Activated CD8-positive, alpha-beta T cell treated with anti-CD3 and anti-CD28 coated beads, Interleukin-2, amount 10 ng/mL, durations not matched to agents 7 days and 5 days (primary cell): ENCODE results near the gene MCTP2. TPM values are rescaled to one million over a fixed set of nuclear protein-coding genes. Genes with fewer than 3 reads are reported as not detected.

Experiments used
- ATAC-seq: fragments of 150-1000 bp; cut with Tn5 transposase; one replicate; pipeline ENCODE4 v1.10.0; 2021; ENCODE audit warnings: moderate library complexity
- CTCF ChIA-PET: fragments of 350-600 bp; sonication (Branson Sonifier 250); formaldehyde crosslinking; loops from one replicate; lab custom pipeline; 2021; ENCODE audit warnings: antibody characterized with exemption; lab: Charles Lee
- POLR2A ChIA-PET: fragments of 350-600 bp; sonication (Branson Sonifier 250); formaldehyde crosslinking; loops from one replicate; lab custom pipeline; 2021; ENCODE audit warnings: antibody characterized with exemption; lab: Charles Lee
- DNase-seq: peaks from one replicate; pipeline ENCODE4 v3.0.0-alpha.2; 2020
- H3K27ac Mint-ChIP-seq: one replicate; pipeline ENCODE4 v1.8.0; 2021; ENCODE audit warnings: mild to moderate bottlenecking, mixed read lengths
- H3K27me3 Mint-ChIP-seq: one replicate; pipeline ENCODE4 v1.8.0; 2021; ENCODE audit warnings: low read depth, mixed read lengths
- H3K36me3 Mint-ChIP-seq: one replicate; pipeline ENCODE4 v1.8.0; 2021; ENCODE audit warnings: low read depth, mixed read lengths
- H3K4me1 Mint-ChIP-seq: one replicate; pipeline ENCODE4 v1.8.0; 2021; ENCODE audit warnings: low read depth, mixed read lengths
- H3K4me3 Mint-ChIP-seq: one replicate; pipeline ENCODE4 v1.8.0; 2021; ENCODE audit warnings: mild to moderate bottlenecking, mixed read lengths
- H3K9me3 Mint-ChIP-seq: one replicate; pipeline ENCODE4 v1.8.0; 2022; ENCODE audit warnings: mixed read lengths; ENCODE audit not compliant: insufficient read depth
- total RNA-seq, 2 experiments: library from RNA; stranded (reverse); gene quantifications; one replicate each; pipeline ENCODE4 v1.2.3, GENCODE V29; 2021

The MCTP2 gene
- total RNA-seq, 2 experiments from 2014 or later, result 26.2 to 26.9 TPM

DNA sequence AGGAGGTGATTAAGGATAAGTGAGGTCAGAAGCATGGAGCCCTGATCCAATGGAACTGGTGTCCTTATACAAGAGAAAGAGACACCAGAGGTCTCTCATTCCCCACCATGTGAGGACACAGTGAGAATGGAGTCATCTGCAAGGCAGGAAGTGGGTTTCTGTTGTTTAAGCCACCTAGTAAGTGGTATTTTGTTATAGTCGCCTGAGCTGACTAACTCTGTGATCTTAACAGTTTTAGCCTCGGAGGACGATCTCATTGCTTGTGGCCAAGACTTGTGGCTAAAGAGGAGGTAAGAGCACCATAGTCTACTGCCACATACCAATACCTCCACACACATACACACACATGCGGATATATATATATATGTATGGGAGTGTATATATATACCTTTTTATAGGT lies 73.8 kb downstream of the MCTP2 start:
- Mint-ChIP-seq H3K36me3 (peaks cover 79% of the 10 kb centered on the region), H3K27ac (peak overlapping the region; percentile 88), H3K9me3 (peaks cover 14% of the 10 kb centered on the region), H3K4me1 (peaks cover 70% of the 10 kb centered on the region), H3K4me3 (no peak overlapping the region), H3K27me3 (no peaks in the 10 kb centered on the region)
- CTCF ChIA-PET, result interaction anchor here (0.9 to 6.5 kb wide), 8 partner anchors 16 to 141 kb away, joined by 3 to 54 read pairs (median 14); partner anchors contain the start of gene MCTP2
- ATAC-seq (peak; percentile 87), DNase-seq (peak; percentile 78)
- POLR2A ChIA-PET, result interaction anchor here (0.7 to 4.8 kb wide), 7 partner anchors 10 to 75 kb away, joined by 3 to 37 read pairs (median 4); partner anchors contain the start of gene MCTP2

DNA sequence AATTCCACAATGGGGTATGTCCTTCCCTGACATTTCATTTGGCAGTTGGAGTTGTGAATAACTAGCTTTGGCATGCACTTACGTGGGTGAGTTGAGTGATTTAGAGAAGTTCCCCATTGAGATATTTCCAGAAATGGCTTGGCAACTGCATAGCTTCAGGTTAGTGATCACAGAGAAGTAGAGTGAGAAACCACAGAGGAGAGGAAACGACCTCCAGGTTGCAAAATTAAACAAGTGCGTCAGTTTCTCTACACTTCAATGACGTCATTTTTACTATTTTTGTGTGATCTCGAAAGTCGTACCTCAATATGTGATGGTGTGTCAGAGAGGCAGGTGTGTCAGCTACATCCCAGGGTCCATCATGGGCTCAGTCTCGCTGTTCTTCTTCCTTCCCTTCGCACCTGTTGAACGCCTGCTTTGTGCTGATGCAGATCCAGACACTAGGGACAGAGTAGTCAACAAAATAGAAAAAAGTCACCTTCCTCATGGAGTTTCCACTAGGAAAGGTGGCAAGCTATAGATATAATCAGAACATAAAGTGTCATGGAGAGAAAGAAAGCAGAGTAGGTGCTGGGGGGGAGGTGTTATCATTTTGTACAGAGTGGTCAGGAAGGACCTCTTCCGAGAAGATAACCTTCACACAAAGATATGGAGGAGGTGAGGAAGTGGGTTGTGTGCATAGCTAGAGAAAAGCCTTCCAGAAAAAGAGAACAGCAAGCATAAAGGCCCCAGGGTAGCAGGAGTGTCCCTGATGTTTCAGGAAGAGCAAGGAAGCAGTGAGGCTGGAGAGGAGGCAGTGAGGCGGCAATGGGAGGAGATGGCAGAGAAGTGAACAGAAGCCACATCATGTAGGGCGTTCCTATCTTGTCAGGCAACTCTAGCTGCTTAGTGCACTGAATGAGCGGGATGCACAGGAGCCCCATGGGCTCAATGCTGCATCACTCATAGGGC lies 75.6 kb downstream of the MCTP2 start:
- Mint-ChIP-seq H3K4me1 (peaks cover 66% of the 10 kb centered on the region), H3K36me3 (peaks cover 71% of the 10 kb centered on the region), H3K27ac (peak overlapping the region; percentile 88), H3K4me3 (peak overlapping the region; percentile 37), H3K9me3 (peaks cover 14% of the 10 kb centered on the region), H3K27me3 (no peaks in the 10 kb centered on the region)
- DNase-seq (peak; percentile 51), ATAC-seq (peak; percentile 38)
- POLR2A ChIA-PET, result interaction anchor here (1.5 to 4.8 kb wide), 5 partner anchors 16 to 76 kb away, joined by 3 to 37 read pairs (median 4); partner anchors contain the start of gene MCTP2
- CTCF ChIA-PET, result interaction anchor here (0.7 to 6.5 kb wide), 13 partner anchors 8 to 143 kb away, joined by 3 to 54 read pairs (median 4); partner anchors contain the start of gene MCTP2

GRCh38 chr15:94312946-94313345 lies 81.6 kb downstream of the MCTP2 start:
- H3K36me3 Mint-ChIP-seq, result peaks cover 52% of the 10 kb centered on the region
- no peak overlapping the region for H3K27ac Mint-ChIP-seq
- peaks cover 26% of the 10 kb centered on the region for H3K4me1 Mint-ChIP-seq

GRCh38 chr15:94314639-94315038 lies 83.3 kb downstream of the MCTP2 start:
- ChIA-PET CTCF (interaction anchor here (0.7 to 1.9 kb wide), 2 partner anchors 8 to 9 kb away, joined by 3 to 8 read pairs; no protein-coding TSS in a partner anchor), POLR2A (no interaction called here)
- no peak overlapping the region for H3K27ac Mint-ChIP-seq
- DNase-seq, result no peak
- no peaks in the 10 kb centered on the region for H3K27me3 Mint-ChIP-seq
- ATAC-seq, result no peak
- no peak overlapping the region for H3K4me3 Mint-ChIP-seq
- no peaks in the 10 kb centered on the region for H3K9me3 Mint-ChIP-seq
- H3K4me1 Mint-ChIP-seq, result peaks cover 15% of the 10 kb centered on the region
- peaks cover 52% of the 10 kb centered on the region for H3K36me3 Mint-ChIP-seq

More at GRCh38 chr15:94312946-94313345, 81.6 kb downstream of the MCTP2 start:
- no peak for ATAC-seq
- Mint-ChIP-seq H3K27me3 (no peaks in the 10 kb centered on the region), H3K4me3 (no peak overlapping the region), H3K9me3 (no peaks in the 10 kb centered on the region)
- CTCF ChIA-PET, result interaction anchor here (1.0 to 2.3 kb wide), 2 partner anchors 10 to 149 kb away, joined by 3 to 12 read pairs; no protein-coding TSS in a partner anchor
- POLR2A ChIA-PET, result no interaction called here
- DNase-seq, result no peak

DNA sequence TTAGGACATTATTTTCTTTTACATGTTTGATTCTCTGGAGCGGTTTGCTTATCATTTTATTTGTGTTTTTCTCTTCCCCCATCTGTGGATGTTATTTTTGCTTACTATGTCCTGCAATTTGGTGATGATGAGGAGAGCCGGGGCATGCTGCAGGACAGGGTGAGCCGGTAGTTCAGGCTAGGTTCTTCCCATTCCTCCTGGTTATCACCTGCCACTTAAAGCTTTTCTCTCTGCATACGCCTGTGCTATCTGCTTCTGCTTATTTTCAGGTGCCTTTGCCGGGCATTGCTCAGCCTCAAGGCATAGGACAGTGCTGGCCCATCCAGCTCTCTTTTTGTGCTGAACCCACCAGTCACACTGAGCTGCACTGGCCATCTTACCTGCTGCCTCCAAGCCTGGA lies 85.8 kb downstream of the MCTP2 start:
- H3K4me1 Mint-ChIP-seq, result peaks cover 6% of the 10 kb centered on the region
- no peaks in the 10 kb centered on the region for H3K27me3 Mint-ChIP-seq
- H3K27ac Mint-ChIP-seq, result no peak overlapping the region
- POLR2A ChIA-PET, result no interaction called here
- ATAC-seq (no peak), DNase-seq (no peak)
- CTCF ChIA-PET, result interaction anchor here (2.1 kb wide), 1 partner anchor 153 kb away, joined by 5 read pairs; no protein-coding TSS in a partner anchor
- no peaks in the 10 kb centered on the region for H3K9me3 Mint-ChIP-seq
- no peak overlapping the region for H3K4me3 Mint-ChIP-seq
- H3K36me3 Mint-ChIP-seq, result peaks cover 49% of the 10 kb centered on the region

DNA sequence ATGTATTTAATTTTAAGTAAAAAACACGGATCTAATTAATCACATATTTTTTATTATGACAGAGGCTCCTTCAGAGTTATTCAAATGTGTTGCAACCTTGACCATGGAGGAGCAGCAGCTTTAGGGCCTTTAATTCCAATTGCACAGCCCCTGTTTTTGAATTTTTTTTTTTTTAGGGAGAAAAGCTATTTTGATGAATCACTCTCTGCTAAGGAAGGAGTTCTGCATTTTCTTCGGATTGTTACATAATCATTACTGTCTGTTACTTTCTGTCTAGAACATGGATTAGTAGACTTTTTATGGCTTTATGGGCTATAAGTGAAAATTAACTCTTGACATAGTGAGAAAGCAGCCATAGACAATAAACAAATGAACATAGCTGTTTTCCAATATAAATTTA lies 90.8 kb downstream of the MCTP2 start:
- POLR2A ChIA-PET, result interaction anchor here (0.8 kb wide), 1 partner anchor 34 kb away, joined by 4 read pairs; no protein-coding TSS in a partner anchor
- peaks cover 42% of the 10 kb centered on the region for H3K36me3 Mint-ChIP-seq
- no peak overlapping the region for H3K27ac Mint-ChIP-seq
- DNase-seq (no peak), ATAC-seq (no peak)
- no peaks in the 10 kb centered on the region for H3K27me3 Mint-ChIP-seq
- H3K9me3 Mint-ChIP-seq, result no peaks in the 10 kb centered on the region
- CTCF ChIA-PET, result interaction anchor here (1.6 to 8.8 kb wide), 9 partner anchors 9 to 205 kb away, joined by 4 to 298 read pairs (median 39); partner anchors contain the start of gene MCTP2
- peaks cover 28% of the 10 kb centered on the region for H3K4me1 Mint-ChIP-seq
- H3K4me3 Mint-ChIP-seq, result no peak overlapping the region

GRCh38 chr15:94323076-94323475 lies 91.7 kb downstream of the MCTP2 start:
- Mint-ChIP-seq H3K27ac (no peak overlapping the region), H3K27me3 (no peaks in the 10 kb centered on the region), H3K9me3 (no peaks in the 10 kb centered on the region), H3K4me1 (peaks cover 28% of the 10 kb centered on the region), H3K4me3 (no peak overlapping the region), H3K36me3 (peaks cover 36% of the 10 kb centered on the region)
- no peak for ATAC-seq
- ChIA-PET CTCF (interaction anchor here (0.9 to 8.8 kb wide), 28 partner anchors 10 to 204 kb away, joined by 3 to 298 read pairs (median 6); partner anchors contain the start of gene MCTP2), POLR2A (interaction anchor here (1.1 to 1.8 kb wide), 2 partner anchors 17 to 92 kb away, joined by 3 to 11 read pairs; partner anchors contain the start of gene MCTP2)
- no peak for DNase-seq

DNA sequence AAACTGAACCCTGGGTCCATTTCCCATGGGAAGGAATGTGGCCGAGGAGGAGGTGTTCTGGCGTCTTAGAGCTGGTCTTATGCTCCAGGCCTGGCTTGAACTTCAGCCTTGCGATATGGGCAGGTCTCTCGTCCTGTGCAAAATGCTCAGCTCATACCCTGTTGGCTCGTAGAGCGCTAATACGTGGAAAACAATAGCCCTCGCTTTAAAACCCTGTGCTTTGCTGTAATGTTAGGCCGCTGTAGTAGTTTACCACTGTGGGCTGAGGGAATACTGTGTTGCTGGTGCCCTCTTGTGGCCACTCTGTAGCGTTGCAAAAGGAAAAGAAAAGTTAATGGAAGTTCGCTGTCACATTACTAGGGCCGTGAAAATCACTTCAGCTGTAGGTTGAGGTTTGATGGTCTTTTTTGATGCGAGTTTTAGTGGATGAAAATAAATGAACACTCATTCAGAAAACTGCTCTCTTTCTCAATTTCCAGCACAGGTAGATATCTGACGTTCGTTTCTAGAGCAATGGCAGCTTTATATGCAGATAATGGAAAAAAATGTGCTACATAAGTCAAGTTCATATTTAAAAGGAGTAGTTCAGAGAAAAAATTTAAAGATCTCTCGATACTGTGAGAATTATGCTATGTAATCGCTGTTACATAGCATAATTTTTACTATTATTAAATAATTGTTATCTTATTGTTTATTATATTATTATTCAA lies 92.9 kb downstream of the MCTP2 start:
- H3K4me1 Mint-ChIP-seq, result peaks cover 28% of the 10 kb centered on the region
- CTCF ChIA-PET, result interaction anchor here (0.6 to 8.8 kb wide), 42 partner anchors 9 to 1243 kb away, joined by 3 to 298 read pairs (median 4); partner anchors contain the start of gene MCTP2
- DNase-seq (peak; percentile 75), ATAC-seq (peak; percentile 78)
- H3K36me3 Mint-ChIP-seq, result peaks cover 31% of the 10 kb centered on the region
- H3K27ac Mint-ChIP-seq, result no peak overlapping the region
- no peaks in the 10 kb centered on the region for H3K9me3 Mint-ChIP-seq
- H3K27me3 Mint-ChIP-seq, result no peaks in the 10 kb centered on the region
- POLR2A ChIA-PET, result interaction anchor here (0.9 to 1.8 kb wide), 3 partner anchors 63 to 160 kb away, joined by 3 to 11 read pairs (median 4); partner anchors contain the start of gene MCTP2
- H3K4me3 Mint-ChIP-seq, result no peak overlapping the region

GRCh38 chr15:94324835-94325767 lies 93.7 kb downstream of the MCTP2 start:
- no peaks in the 10 kb centered on the region for H3K27me3 Mint-ChIP-seq
- H3K9me3 Mint-ChIP-seq, result no peaks in the 10 kb centered on the region
- DNase-seq (peak; percentile 33), ATAC-seq (peak; percentile 53)
- H3K36me3 Mint-ChIP-seq, result peaks cover 32% of the 10 kb centered on the region
- POLR2A ChIA-PET, result interaction anchor here (1.8 kb wide), 1 partner anchor 94 kb away, joined by 11 read pairs; the partner anchor contains the start of gene MCTP2
- H3K4me3 Mint-ChIP-seq, result no peak overlapping the region
- CTCF ChIA-PET, result interaction anchor here (0.6 to 8.8 kb wide), 25 partner anchors 8 to 1243 kb away, joined by 3 to 298 read pairs (median 5); partner anchors contain the start of gene MCTP2
- peak overlapping the region; percentile 50 for H3K27ac Mint-ChIP-seq
- peaks cover 28% of the 10 kb centered on the region for H3K4me1 Mint-ChIP-seq

- H3K27ac Mint-ChIP-seq, result no peak overlapping the region
- POLR2A ChIA-PET, result no interaction called here
- CTCF ChIA-PET, result interaction anchor here (1.2 to 8.8 kb wide), 4 partner anchors 11 to 163 kb away, joined by 3 to 298 read pairs (median 4); no protein-coding TSS in a partner anchor
- DNase-seq (peak; percentile 42), ATAC-seq (no peak)
- peaks cover 21% of the 10 kb centered on the region for H3K36me3 Mint-ChIP-seq
- no peak overlapping the region for H3K4me3 Mint-ChIP-seq
- H3K27me3 Mint-ChIP-seq, result no peaks in the 10 kb centered on the region
- H3K9me3 Mint-ChIP-seq, result no peaks in the 10 kb centered on the region
- peaks cover 28% of the 10 kb centered on the region for H3K4me1 Mint-ChIP-seq
Observed at GRCh38 chr15:94327356-94327936, 96.1 kb downstream of the MCTP2 start.
